ENCODE results near the gene AGBL1.

DNA sequence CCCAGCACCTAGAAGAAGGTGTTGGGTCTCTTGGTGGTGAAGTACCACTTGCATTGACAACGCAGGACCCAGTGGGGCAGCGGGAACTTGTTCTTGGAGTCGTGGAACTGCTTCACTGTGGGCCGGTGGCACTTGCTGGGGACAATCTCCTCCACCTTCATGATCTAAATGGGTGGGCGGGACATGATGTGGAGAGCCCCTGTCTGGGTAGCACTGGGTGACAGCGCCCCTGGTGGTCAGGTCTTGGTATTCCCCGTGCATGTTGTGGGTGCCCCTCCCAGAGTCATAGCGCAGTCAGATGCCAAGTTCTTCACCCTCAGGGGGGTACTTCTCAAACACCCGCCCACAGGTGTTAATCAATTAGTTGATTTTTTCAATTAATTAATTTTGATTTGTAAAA is 60.2 kb downstream of the AGBL1 start:
- TF ChIP-seq POLR2A (IDR thresholded peaks at IDR 0.05; ENCODE audit: low read length) (no peak), GATA1 (IDR thresholded peaks at IDR 0.05; ENCODE audit: low read depth, low read length) (no peak)
